ENCODE measurements around the gene WDFY3.
"Not testable (repeated sequence)": the region's sequence is repeated elsewhere in the genome, so short reads cannot be mapped to it uniquely, and the experiment has no call there.

WDFY3 gene

DNA sequence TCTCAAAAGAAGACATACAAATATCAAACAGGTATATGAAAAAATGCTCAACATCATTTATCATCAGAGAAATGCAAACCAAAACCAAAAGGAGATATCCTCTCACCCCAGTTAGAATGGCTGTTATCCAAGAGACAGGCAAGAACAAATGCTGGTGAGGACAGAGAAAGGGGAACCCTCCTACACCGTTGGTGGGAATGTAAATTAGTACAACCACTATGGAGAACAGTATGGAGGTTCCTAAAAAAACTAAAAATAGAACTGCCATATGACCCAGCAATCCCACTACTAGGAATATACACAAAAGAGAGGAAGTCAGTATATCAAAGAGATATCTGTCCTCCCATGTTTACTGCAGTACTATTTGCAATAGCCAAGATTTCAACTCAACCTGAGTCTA, 300.1 kb downstream of the WDFY3 start:
- Histone ChIP-seq H3K4me3 (IDR thresholded peaks at IDR 0.05; ENCODE audit: insufficient read depth, low read depth, low read length) (no peak overlapping the region), H4K20me1 (ENCODE audit: insufficient read depth) (no peaks in the 10 kb centered on the region), H3K79me2 (ENCODE audit: insufficient read depth, low read depth) (no peaks in the 10 kb centered on the region), H3K4me1 (ENCODE audit: low read depth, poor library complexity, severe bottlenecking) (no peaks in the 10 kb centered on the region), H2AFZ (ENCODE audit: low read depth) (no peak overlapping the region), H3K27ac (no peak overlapping the region), H3K36me3 (ENCODE audit: insufficient read depth) (no peaks in the 10 kb centered on the region), H3K4me2 (no peak overlapping the region), H3K27me3 (ENCODE audit: insufficient read depth, low read depth) (no peaks in the 10 kb centered on the region), H3K9ac (no peak overlapping the region)
- TF ChIP-seq, protein P1, sequence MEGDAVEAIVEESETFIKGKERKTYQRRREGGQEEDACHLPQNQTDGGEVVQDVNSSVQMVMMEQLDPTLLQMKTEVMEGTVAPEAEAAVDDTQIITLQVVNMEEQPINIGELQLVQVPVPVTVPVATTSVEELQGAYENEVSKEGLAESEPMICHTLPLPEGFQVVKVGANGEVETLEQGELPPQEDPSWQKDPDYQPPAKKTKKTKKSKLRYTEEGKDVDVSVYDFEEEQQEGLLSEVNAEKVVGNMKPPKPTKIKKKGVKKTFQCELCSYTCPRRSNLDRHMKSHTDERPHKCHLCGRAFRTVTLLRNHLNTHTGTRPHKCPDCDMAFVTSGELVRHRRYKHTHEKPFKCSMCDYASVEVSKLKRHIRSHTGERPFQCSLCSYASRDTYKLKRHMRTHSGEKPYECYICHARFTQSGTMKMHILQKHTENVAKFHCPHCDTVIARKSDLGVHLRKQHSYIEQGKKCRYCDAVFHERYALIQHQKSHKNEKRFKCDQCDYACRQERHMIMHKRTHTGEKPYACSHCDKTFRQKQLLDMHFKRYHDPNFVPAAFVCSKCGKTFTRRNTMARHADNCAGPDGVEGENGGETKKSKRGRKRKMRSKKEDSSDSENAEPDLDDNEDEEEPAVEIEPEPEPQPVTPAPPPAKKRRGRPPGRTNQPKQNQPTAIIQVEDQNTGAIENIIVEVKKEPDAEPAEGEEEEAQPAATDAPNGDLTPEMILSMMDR (conservative IDR thresholded peaks at IDR 0.05; ENCODE audit: low read depth, low read length) = no peak

DNA sequence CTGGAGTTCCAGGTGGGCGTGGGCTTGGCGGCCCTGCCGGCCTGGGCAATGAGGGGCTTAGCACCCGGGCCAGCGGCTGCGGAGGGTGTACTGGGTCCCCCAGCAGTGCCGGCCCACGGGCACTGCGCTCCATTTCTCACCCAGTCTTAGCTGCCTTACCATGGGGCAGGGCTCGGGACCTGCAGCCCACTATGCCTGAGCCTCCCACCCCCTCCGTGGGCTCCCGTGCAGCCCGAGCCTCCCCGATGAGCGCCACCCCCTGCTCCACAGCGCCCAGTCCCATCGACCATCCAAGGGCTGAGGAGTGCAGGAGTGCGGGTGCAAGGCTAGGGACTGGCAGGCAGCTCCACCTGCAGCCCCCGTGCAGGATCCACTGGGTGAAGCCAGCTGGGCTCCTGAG, 301.7 kb downstream of the WDFY3 start:
- not testable (repeated sequence) for H3K4me1 ChIP-seq (ENCODE audit: low read depth, poor library complexity, severe bottlenecking); H2AFZ ChIP-seq (ENCODE audit: low read depth); H3K9ac ChIP-seq

DNA sequence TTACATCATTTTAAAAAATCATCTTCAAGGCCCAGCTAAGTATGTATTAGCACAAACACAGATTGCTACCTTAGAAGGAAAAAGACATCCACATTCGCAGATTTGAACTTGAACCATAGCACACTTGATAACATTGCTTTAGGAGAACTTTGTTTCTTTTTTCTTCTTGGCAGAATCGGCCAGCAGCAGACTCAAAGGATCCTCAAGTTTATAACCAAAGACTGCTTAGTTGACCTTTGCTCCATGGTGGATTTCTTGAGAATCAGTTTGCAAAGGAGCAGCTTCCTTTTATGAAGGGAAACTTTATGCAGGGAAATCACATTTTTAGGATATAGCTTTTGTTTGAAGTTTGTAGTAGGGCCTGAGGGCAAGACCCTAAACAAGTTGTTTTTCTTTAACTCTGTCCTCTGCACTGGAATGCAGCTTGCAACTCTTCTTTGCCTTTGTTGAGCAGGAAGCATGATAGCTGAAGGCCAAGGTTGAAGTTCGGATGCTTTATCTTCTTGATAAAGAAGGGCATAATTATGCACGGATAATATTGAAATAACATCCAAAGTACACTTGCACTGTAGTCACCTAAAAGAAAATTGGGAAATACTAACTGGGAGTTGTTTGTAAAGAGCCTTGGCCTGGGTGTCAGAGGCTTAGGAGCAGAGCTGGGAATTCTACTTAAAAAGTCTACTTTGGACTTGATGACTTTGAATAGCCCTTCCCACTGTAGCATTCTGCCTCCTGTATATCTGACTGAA, 305.1 kb downstream of the WDFY3 start:
- H3K4me1 ChIP-seq (ENCODE audit: low read depth, poor library complexity, severe bottlenecking) = no peaks in the 10 kb centered on the region
- no peak overlapping the region for H2AFZ ChIP-seq (ENCODE audit: low read depth)
- TF ChIP-seq, protein P1 (conservative IDR thresholded peaks at IDR 0.05; ENCODE audit: low read depth, low read length) = no peak
- no peak overlapping the region for H3K4me2 ChIP-seq
- H4K20me1 ChIP-seq (ENCODE audit: insufficient read depth) = no peaks in the 10 kb centered on the region
- no peak overlapping the region for H3K27ac ChIP-seq
- no peak overlapping the region for H3K9ac ChIP-seq
- no peaks in the 10 kb centered on the region for H3K36me3 ChIP-seq (ENCODE audit: insufficient read depth)
- no peaks in the 10 kb centered on the region for H3K27me3 ChIP-seq (ENCODE audit: insufficient read depth, low read depth)
- H3K4me3 ChIP-seq (IDR thresholded peaks at IDR 0.05; ENCODE audit: insufficient read depth, low read depth, low read length) = no peak overlapping the region
- no peaks in the 10 kb centered on the region for H3K79me2 ChIP-seq (ENCODE audit: insufficient read depth, low read depth)

More for the DNA sequence above, 301.7 kb downstream of the WDFY3 start:
- H3K27ac ChIP-seq; H4K20me1 ChIP-seq (ENCODE audit: insufficient read depth); H3K4me3 ChIP-seq (IDR thresholded peaks at IDR 0.05; ENCODE audit: insufficient read depth, low read depth, low read length); H3K79me2 ChIP-seq (ENCODE audit: insufficient read depth, low read depth); H3K36me3 ChIP-seq (ENCODE audit: insufficient read depth); H3K4me2 ChIP-seq; H3K27me3 ChIP-seq (ENCODE audit: insufficient read depth, low read depth): not testable (repeated sequence)

DNA sequence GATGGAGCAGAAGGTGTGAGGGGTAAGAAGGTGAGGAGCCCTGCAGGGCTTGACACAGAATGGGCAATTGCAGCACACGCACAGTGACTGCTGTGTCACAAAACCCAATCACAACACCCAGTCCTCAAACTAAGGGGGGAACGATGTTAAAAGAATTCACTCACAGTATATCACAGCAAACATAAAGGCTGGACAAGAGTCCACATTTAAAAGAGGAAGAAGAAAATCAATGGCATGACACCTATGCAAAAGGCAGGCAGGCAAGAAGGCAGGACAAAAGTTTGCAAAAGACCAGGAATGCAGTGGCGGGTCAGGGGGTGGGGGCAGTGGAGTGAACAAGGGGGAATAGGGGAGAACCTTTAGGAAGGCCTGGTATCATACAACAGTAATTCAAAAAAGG, 305.9 kb downstream of the WDFY3 start:
- Histone ChIP-seq H3K79me2 (ENCODE audit: insufficient read depth, low read depth) (no peaks in the 10 kb centered on the region), H3K4me1 (ENCODE audit: low read depth, poor library complexity, severe bottlenecking) (no peaks in the 10 kb centered on the region), H2AFZ (ENCODE audit: low read depth) (no peak overlapping the region), H4K20me1 (ENCODE audit: insufficient read depth) (no peaks in the 10 kb centered on the region), H3K9ac (no peak overlapping the region), H3K4me2 (no peak overlapping the region), H3K27ac (no peak overlapping the region), H3K36me3 (ENCODE audit: insufficient read depth) (no peaks in the 10 kb centered on the region), H3K27me3 (ENCODE audit: insufficient read depth, low read depth) (no peaks in the 10 kb centered on the region), H3K4me3 (IDR thresholded peaks at IDR 0.05; ENCODE audit: insufficient read depth, low read depth, low read length) (no peak overlapping the region)
- TF ChIP-seq, protein P1 (conservative IDR thresholded peaks at IDR 0.05; ENCODE audit: low read depth, low read length) = no peak

DNA sequence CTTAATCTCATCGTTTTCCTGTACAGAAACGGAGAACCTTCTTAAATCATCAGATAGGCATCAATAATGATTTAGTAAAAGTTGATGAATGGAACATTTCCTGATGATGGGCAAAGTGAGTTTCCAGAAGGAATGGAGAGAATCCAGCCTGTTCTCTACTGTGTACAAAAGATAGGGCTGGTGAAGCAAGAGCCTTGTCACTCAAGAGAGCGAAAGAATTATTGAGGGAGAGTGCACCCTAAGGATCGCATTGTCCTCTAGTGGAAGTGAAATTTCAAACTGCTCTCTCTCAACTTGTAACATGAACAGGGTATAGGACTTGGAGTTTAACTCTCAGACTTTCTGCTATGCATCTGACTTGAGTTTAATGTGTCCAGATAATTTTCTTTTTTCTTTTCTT, 314.0 kb downstream of the WDFY3 start:
- Histone ChIP-seq H2AFZ (ENCODE audit: low read depth) (no peak overlapping the region), H3K36me3 (ENCODE audit: insufficient read depth) (no peaks in the 10 kb centered on the region), H3K9ac (no peak overlapping the region), H4K20me1 (ENCODE audit: insufficient read depth) (no peaks in the 10 kb centered on the region), H3K4me1 (ENCODE audit: low read depth, poor library complexity, severe bottlenecking) (peaks cover 10% of the 10 kb centered on the region), H3K27ac (no peak overlapping the region), H3K79me2 (ENCODE audit: insufficient read depth, low read depth) (no peaks in the 10 kb centered on the region), H3K27me3 (ENCODE audit: insufficient read depth, low read depth) (no peaks in the 10 kb centered on the region), H3K4me3 (IDR thresholded peaks at IDR 0.05; ENCODE audit: insufficient read depth, low read depth, low read length) (no peak overlapping the region), H3K4me2 (no peak overlapping the region)
- TF ChIP-seq, protein P1 (conservative IDR thresholded peaks at IDR 0.05; ENCODE audit: low read depth, low read length) = no peak

Measured in KMS-11 (cell line).